Activated T-helper 9 cell treated with anti-CD3 and anti-CD28 coated beads, Interleukin-2, amount 50 U/mL, for 16 hours (primary cell): ENCODE data around the gene NPDC1.
"Not testable (repeated sequence)": the region's sequence is repeated elsewhere in the genome, so short reads cannot be mapped to it uniquely, and the experiment has no call there.

ENCODE experiments used
- DNase-seq: peaks from one replicate; pipeline ENCODE4 v3.0.0-alpha.2; 2020; ENCODE audit warnings: low read depth

Gene NPDC1

DNA sequence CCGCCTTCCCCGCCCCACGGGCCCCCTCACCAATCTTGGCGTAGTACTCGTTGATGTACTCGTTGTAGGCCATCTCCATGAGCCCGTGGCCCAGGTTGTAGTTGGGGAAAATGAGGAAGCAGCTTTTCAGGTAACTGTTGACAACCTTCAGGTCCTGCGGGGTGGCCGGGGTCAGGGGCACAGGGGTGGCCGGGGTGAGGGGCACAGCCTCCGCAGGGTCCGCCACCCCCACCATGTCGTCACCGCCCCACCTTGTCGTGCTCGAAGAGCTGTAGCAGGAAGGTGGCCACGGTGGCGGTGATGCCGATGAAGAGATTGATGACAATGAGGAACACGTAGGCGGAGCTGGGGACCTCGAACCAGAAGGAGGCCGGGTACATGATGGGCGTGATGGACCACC is 34.8 kb downstream of the NPDC1 start:
- no peak for DNase-seq

DNA sequence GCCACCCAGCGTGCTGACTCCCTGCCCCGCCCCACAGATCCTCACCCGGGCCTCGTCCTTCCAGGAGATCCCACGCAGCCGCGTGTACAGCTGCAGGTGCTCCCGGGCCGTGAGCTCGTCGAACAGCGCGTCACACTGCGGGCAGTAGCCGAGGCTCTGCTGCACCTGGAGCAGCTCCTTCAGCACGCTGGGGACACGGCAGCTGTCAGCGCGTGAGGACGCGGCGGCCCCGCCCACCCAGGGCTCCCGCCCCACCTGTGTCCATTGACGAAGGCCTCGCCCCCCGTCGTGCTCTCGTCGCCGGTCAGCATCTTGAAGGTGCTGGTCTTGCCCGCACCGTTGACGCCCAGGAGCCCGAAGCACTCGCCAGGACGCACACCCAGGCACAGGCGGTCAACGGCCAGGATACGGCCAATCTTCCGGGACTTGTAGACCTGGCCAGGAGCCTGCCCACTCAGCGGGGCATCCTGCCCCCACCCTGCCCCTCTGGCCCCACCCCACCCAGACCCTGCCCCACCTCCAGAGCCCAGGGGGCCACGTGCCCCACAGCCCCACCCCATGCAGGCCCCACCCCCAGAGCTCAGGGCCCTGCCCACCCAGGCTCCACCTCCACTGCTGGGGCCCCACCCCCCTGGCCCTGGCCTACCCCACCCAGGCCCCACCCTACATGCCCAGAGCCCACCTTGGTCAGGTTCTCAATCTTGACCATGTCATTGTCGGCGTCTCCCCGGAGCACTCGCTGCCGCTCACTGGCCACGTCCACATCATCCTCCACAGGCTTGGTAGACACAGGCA is 35.8 kb downstream of the NPDC1 start:
- DNase-seq = no peak

DNA sequence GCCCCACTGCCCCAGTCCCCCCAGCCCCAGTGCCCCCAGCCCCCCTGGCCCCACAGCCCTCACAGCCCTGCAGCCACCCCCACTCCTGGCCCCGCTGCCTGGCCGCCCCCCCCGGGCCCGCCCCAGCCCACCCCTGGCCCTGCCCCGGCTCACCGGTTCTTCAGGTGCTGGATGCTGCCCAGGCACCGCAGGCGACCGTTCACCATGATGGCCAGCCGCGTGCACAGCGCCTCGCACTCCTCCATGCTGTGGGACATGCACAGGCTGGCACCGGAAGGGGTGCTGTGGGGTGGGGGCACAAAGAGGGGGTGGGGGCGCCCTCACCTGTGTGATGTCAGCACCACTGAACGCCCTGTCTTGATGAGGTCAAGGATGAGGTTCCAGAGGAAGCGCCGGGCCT is 36.8 kb downstream of the NPDC1 start:
- no peak for DNase-seq

DNA sequence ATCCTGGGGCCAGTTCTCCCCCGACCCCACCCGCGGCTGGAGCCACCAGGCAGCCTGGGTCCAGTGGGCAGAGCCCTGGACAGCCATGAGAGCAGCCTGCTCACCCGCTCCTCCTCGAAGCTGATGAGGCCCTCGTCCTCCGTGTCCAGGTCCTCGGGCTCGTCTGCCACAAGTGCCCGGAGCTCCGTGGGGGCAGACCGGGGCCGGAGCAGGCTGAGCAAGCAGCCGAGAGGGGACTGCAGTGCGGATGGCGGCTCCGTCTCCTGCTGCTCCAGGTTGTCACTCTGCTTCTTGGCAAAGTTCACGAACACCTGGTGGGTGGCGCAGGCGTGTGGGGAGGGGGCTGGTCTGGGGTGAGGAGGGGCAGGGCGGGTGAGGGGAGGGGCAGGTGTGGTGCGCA is 37.7 kb downstream of the NPDC1 start:
- DNase-seq = no peak

DNA sequence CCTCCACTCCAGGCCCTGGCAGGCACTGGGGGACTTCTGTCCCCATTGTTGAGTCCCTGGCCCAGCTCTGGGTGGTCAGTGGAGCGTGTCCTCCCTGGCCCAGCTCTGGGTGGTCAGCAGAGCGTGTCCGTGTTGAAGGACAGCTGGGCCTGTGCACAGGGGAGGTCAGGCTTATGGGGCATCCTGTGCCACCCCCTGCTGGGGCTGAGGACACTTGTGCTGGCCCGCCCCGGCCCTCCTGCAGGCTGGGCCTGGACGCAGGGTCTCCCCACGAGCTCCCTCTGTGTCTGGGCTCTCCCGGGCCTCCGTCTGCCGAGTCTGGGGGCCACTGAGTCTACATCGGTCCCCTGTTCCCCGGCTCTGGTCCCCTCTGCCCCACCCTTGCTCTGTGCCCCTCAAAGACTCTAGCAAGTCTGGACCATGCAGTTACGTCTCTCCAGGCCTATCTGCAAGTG is 38.1 kb downstream of the NPDC1 start:
- no peak for DNase-seq

DNA sequence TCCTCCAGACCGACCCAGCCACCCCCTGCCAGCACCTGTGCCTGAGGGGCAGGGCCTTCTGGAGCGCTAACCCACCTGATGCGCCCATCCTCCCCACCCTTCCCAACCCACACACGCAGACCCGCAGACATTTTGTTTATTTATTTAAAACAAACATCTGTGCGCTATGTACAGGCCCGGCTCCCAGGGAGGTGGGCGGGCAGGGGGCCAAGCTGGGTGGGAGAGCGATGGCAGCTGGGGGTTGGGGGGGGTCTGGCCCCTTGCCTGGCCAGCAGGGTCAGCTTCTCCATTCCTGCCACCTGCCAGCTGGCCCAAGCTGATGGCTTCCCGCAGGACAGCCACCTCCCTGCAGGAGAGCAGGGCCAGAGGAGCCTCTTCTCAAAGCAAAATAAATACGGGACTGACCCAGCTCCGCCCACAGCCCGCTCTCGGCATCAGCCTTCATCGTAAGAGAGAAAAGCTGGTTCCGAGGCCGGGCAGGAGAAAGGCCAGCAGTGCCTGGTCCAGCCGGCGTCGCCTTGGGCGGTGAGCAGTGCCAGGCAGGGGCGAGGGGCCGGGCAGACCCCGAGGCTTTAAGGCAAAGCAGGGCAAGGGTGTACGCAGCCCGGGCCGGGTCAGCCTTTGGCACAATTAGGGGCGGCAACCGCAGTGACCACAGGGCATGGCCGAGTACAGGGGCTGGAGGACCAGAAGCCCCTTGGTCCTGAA is 38.7 kb downstream of the NPDC1 start:
- DNase-seq = no peak

DNA sequence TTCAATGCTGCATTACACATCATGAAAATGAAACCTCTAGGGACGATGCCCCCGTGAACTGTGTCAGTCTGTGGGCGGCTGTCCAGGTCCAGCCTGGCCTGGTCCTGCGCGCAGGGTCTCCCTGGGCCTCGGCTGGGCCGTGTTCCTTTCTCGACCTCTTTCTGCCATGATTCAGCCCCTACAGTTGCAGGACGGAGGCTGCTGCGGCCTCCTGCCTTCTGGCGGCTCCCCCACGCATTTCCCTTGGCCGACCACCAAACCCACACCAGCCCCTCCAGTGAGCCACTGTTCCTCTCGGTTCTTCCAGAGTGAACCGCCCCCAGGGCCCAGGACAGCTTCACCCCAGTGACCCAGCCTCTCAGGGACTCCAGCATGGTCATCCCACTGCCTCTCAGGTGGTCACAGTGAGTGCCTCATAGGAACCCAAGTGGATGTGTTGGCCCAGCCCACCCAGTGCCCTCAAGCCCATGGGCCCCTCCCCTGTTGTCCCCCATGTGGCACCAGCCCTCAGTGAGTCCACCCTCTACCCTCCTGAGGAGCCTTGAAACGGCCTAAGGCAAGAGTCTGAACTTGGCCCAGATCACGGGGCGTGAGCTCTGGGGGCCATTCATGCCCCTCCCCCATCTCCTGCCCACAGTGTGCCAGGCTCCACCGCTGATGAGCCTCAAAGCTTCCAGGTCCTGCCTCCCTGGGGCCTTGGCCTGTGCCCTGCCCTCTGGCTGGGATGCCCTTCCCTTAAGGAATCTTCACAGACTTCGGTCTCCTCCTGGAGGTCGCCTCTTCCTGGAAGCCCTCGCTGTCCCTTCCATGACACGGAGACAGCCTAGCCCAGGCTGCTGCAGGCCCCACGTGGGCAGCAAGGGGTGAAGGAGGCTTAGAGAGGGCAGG is 39.6 kb downstream of the NPDC1 start:
- DNase-seq = no peak

DNA sequence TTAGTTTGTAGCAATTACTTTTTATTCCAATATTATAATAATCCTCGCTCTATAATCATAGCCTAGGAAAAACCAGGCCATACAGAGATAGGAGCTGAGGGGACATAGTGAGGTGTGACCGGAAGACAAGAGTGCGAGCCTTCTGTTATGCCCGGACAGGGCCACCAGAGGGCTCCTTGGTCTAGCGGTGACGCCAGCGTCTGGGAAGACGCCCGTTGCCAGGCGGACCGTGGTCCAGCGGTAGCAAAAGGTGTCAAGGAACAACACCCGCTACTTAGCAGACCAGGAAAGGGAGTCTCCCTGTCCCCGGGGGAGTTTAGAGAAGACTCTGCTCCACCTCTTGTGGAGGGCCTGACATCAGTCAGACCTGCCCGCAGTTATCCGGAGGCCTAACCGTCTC is 41.7 kb downstream of the NPDC1 start:
- DNase-seq = not testable (repeated sequence)

DNA sequence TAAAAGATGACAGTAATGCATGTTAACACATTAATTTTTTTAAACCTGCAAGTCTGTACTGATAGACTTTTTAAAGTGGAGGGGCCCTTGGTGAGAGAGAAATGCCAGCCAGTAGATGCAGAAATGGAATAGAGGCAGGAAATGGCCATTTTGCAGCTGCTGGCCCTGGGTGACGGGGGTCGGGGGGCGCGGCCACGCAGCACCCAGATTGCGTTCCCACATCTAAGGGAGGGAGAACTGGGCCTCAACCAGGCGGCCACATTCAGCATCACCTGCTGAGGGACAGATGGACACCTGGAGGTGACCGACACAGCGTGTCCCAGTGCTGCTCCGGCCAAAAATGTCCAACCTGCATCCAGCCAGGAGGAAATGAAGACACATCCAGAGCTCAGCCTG is 43.3 kb downstream of the NPDC1 start:
- DNase-seq = no peak

DNA sequence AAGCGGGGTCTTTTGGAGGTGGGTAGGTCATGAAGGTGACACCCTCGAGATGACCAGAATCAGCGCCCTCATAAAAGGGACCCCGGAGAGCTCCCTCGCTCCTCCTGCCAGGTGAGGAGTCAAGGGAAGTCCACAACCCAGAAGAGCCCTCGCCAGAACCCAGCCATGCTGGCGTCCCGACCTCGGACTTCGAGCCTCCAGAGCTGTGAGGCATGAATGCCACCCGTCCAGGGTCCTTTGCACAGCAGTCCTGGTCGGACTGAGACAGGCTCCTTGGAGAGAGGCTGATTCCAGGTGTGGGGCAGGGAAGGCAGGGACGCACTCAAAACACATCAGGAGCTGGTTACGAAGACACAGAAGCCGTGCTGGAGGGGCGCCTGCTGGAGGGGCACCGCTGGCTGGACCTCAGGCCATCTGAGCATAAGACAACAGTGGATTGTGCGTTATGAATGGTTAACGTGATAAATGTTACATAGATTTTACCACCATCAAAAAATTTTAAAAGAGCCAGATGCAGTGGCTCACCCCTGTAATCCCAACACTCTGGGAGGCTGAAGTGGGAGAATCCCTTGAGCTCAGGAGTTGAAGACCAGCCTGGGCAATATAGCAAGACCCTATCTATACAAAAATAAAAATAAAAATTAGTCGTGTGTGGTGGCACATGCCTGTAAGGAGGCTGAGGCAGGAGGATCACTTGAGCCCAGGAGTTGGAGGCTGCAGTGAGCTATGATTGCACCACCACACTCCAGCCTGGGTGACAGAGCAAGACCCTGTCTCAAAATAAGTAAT is 43.9 kb downstream of the NPDC1 start:
- no peak for DNase-seq

DNA sequence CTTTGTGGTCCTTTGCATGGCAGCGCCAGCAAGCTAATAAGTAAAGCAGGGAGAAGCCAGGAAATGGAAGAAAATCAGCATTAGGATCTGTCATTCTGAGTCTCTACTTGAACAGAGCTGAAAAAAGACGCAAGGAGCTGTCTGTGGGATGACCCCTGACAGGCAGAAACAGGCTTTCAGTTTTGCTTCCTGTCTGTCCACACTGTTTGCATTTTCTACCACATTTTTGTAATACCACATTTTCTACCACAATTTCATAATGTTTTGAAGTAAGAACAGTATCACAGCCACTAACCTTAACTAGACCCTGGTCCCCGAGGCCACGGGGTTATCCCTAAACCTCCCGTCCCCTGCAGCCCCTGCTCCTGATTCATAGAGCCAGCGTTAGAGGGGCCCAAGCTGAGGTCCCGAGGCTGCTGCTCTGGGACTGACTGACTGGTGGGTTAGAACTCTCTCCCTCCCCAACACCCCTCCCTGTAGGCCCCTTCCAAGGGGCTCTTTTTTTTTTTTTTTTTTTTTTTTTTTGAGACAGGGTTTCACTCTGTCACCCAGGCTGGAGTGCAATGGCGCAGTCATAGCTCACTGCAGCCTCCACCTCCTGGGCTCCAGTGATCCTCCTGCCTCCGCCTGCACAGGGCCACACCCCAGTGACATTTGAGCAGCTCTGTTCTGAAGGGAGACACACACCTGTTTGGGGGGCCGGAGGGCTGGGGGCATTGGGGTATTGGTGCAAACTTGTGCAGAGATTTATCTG is 45.6 kb downstream of the NPDC1 start:
- DNase-seq = no peak

DNA sequence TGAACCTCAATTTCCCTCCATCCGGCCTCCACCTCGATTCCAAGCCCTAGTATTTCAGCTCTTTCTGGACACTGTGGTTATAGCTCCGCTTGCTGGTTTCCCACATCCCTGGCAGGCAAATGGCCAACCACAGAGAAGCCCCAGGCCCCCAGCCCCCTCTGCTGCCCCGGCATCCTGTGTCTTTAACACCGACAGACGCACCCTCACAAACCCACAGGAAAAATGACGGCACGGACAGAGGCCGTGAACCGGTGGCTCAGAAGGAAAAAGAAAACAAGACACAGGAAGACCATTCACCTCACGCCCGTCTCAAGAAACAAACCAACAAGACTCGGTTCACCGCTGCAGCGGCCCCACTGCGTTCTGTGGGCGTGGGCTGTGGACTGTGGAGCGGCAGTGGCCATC is 48.1 kb downstream of the NPDC1 start:
- DNase-seq = no peak

DNA sequence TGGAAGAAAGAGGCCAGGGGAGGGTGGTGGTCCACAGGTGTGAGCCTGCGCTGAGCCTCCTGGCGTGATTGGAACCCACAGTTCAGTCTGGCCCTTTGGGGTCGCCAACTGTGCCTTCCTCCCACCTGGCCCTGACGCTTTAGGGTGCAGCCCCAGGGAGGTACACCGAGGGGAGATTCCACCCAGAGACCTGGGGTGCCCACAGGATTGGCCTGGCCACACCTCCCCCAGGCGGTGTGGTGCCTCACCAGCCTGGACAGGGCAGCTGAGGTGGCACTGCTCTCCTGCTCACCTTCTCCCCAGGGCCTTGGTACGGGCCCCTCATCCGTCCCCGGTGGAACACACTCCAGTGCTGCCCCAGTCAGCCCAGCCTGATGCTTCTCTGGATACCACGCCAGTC is 48.6 kb downstream of the NPDC1 start:
- no peak for DNase-seq

DNA sequence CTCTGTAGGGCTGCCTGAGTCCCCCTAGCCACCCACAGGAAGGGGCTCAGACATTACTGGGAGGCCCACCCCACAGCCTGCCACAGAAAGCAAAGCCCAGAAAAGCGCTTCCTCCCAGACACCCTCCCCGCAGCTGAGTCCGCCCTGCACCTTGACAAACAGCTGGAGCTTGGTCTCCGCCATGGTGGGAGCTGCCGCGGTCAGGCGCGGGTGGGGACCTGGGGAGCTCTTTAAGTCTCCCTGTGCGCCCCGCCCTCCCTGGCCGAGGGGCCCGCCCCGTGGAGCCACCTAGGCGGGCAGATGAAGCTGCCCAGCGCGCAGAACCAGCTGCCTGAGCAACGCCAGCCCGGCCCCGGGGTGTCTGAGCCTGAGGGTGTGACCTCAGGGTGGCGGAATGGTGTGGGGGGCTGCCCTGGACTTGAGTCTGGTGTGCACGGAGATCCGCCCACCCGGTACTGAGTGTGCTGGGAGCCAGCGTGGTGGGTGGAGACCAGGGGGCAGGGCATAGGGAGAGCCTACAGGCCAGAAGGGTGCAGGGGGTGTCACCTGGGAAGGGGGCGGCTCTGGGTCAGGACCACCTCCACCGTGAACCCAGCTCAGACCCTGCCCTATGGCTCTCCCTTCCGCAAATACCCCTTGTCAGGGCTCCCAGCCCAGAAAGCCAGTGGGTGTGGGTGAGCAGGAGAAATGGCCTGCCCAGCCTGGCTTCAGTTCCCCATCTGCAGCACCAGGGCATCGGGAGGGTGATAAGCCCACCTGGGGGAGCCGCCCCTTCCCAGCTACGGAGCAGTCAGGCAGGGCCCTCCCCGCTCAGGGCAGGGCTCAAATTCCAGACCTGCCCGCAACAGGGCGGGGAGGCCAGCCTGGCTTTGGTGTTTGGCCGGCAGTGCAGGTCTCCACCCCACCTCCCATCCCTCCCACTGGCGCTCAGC is 49.4 kb downstream of the NPDC1 start, which contains the start of gene CLIC3:
TSS of gene CLIC3 (minus strand) at position 208 of the 932 bp plus-strand sequence. CDS start at position 183, 25 bp downstream.
- no peak for DNase-seq

DNA sequence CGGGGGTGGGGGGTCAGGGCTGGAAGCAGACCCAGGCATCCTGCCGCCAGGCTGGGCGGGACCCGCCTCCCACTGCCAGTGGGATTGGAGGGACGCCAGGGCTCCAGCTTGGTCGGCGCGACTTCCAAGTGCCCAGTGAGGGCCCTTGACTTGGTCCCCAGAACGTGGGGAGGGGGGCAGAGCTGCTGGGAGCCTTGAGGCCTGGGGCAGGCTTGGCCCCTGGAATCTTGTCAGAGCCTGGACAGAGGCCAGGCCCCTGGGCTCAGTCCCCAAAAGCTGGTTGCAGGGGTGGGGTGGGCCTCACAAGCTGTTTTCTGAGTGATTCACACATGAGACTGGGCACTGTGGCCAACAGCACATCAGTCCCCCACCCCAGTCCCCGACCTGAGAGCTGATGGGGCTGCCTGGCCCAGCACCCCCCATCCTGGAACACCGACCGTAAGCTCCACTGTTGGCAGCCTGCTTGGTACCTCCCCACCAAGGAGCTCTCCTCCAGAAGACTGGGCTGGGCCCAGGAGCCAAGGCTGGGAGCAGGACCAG is 50.1 kb downstream of the NPDC1 start:
- DNase-seq = no peak

DNA sequence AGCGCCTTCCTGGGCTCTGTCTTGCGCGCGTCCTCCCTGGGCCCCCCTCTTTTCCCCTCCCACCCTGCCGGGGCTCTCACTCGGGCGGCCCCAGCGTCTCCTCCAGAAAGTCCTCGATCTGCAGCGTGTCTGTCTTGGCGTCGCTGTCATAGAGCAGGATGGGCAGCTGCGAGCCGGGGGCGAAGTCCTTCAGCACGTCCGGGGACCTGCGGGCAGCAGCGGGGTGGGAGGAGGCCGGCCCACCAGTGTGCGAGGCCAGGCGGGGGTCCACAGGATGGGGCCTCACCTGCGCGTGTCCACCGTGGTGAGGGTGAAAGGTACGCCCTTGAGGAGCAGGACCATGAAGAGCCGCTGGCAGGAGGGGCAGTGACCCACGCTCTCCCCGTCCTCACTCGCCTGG is 50.6 kb downstream of the NPDC1 start:
- DNase-seq = no peak

DNA sequence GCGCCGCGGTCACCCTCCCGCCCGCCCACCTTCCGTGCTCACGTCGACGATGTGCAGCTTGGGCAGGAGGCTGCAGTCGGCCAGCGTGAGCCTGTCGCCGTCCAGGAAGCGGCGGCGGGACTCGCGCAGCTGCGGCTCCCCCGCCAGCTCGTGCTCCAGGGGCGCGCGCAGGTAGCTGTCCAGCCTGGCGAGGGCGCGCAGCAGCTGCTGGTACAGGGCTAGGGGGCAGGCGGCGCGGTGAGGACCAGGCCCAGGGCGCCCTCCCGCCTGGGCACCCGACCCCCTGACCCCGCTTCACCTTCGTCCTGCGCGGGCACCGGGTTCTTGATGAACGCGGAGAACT is 51.1 kb downstream of the NPDC1 start:
- no peak for DNase-seq

DNA sequence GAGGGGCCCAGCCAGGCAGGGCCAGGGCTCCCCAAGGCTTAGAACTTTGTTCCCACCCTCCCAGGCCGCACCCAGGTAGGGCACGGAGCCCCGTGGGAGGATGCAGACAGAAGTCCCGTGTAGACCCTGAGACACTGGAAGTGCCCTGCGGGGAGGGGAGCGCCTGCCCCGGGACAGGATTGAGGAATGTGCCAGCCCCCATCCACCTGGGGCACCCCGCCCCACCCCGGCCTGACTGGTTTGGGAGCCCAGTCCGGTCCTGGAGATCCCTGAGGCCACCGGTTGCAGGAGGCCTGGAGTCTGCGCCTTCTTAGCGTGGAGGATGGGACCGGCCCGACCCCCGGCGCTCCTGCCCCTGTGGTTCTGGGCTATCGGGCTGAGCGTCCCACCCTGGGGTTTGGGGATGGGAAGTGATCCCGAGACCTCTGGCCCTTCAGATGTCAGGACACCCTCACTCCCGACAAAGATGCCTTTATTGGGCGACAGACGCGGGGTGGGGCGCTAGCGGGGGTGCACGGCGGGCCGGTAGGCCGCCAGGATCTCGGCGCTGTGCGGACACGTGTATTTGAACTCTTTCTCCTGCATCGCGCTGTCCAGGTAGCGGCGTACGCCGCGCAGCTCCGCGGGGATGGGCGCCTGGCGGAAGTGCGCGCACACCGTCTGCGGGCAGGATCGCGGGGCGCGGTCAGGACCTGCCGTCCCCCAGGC is 51.6 kb downstream of the NPDC1 start:
- no peak for DNase-seq

DNA sequence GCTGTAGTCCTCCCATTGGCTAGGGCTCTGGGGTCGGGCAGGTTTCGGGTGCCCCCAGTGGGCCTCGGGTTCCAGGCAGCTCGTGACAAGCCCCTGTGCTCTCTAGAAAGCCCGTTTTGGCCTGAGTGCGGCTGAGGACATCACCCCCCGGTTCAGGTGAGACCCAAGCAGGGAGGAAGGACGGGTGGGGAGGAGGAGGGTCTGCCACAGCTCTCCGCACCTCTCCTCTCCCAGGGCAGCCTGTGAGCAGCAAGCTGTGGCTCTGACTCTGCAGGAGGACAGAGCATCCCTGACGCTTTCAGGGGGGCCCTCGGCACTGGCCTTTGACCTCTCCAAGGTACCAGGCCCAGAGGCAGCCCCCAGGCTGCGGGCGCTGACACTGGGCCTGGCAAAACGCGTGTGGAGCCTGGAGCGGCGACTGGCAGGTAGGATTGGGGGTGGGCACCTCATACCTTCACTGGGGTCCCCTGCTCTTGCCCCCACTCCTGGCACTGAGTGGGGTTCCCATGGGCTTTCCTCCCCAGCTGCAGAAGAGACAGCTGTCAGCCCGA is 53.1 kb downstream of the NPDC1 start:
- DNase-seq = no peak
